CD4-positive, alpha-beta T cell treated with Interleukin-6 at 100 ng/mL for 8 hours (primary cell): ENCODE measurements around the gene NAT9.

Experiments
- DNase-seq: peaks from one replicate; pipeline ENCODE4 v3.0.0-alpha.2; 2020; ENCODE audit warnings: mixed read lengths, low spot score

Gene NAT9

DNA sequence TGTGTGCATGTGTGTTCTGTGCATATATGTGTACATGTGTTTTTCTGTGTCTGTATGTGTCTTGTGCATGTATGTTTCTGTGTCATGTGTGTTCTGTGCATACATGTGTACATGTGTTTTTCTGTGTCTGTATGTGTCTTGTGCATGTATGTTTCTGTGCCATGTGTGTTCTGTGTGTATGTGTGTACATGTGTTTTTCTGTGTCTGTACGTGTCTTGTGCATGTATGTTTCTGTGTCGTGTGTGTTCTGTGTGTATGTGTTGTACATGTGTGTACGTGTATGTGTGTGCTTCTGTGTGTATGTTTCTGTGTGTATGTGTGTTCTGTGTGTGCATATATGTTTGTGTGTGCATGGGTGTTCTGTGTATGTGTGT is 47.5 kb downstream of the NAT9 start:
- no peak for DNase-seq

DNA sequence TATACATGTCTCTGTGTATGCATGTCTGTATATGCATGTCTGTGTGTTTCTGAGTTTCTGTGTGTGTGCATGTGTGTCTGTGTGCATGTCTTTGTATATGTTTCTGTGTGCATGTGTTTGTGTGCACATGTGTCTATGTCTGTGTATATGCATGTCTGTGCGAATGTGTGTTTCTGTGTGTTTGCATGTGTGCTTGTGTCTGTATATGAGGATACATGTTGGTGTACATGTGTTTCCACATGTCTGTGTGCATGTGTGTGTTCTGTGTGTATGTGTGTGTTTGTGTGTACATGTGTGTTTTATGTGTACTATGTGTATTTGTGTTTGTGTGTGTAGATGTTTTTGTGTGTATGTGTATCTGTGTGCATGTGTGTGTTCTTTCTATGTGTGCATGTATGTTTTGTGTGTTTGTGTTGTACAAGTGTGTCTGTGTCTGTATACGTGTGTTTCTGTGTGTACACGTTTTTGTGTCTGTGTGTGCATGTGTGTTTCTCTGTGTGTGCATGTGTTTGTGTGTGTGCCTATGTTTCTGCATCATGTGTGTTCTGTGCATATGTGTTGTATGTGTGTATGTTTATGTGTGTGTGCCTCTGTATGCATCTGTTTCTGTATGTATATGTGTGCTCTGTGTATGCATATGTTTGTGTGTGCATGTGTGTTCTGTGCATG is 48.0 kb downstream of the NAT9 start:
- no peak for DNase-seq

DNA sequence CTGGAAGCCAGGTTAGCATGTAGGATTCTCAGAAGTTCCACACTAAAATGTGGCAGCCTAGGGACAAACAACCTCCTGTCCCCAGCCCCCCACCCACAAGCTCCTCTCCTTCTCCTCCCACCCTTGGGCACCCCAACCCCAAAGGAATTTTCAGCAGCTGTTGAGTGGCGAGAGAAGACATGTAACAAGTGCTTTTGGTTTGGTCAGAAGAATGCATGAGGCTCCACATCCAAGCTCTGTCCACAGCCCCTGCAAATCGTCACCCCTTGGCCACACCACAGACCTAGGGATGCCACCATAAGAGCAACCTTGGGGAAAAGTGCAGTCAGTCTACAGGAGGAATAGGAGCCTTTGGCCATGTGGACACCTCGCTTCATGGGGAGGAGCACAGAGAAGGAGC is 51.0 kb downstream of the NAT9 start:
- no peak for DNase-seq

DNA sequence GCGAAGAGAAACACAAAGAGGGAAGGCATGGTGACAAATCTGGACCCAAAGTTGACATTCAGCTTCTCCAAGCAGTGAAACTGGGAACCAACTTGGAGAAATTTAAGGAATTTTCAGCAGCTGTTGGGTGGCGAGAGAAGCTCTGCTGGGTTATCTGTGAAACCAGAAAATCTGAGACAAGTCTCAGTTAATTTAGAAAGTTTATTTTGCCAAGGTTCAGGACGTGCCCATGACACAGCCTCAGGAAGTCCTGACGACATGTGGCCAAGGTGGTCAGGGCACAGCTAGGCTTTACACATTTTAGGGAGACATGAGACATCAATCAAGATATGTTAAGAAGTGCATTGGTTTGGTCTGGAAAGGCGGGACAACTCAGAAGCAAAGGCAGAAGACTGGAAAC is 52.3 kb downstream of the NAT9 start:
- no peak for DNase-seq

DNA sequence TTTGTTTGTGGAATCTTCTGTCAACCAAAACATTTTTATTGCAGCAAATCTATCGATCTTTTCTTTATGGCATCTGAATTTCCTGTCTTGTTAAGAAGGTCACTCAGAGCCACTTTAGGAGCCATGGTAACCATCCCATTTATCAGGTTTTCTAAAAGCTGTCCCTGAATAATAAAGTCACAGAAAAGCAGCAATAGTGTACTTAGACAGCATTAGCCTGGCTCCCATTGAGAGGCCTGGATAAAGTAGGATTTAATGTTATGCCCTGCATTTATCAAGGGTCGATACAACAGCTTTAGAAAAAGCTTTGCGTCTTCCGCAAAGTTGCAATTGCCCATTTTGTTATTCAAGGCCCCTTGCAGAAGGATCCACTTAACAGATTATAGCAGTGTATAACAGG is 53.4 kb downstream of the NAT9 start:
- DNase-seq: no peak
